H1 (cell line): ENCODE data around the gene RGL3. TPM values are rescaled to one million over a fixed set of nuclear protein-coding genes. Genes with fewer than 3 reads are reported as not detected.

Experiments
- SIN3A ChIP-seq, 2 experiments: IDR thresholded peaks in 1 of 2; conservative IDR thresholded peaks in 1 of 2; 2 replicates each; pipeline ENCODE4 v1.6.1; 2011 to 2012; ENCODE audit warnings: low read length in 2 of 2, improper control_type of control experiment in 1 of 2, low read depth in 1 of 2, mild to moderate bottlenecking in 1 of 2
- polyA plus RNA-seq, 7 experiments: library from polyadenylated mRNA; depleted of rRNA in 3 of 7; stranded (reverse) in 5 of 7; unstranded in 2 of 7; fragments of >200 nt in 5 of 7; fragments of 200-250 nt in 2 of 7; gene quantifications; 1 replicate in 5 of 7; 2 replicates in 1 of 7; 4 replicates in 1 of 7; pipeline versions ENCODE4 v1.2.1 to v1.2.3, GENCODE V29; 2011 to 2013; ENCODE audit warnings: missing spikeins in 2 of 7, mixed read lengths in 2 of 7
- total RNA-seq: library from RNA; stranded (reverse); fragmentation: NEBNext Ultra II Directional; extraction: Animal tissue kit (Norgen Biotek cat#: 25700); gene quantifications from 2 replicates; pipeline ENCODE4 v1.2.1, GENCODE V29; 2021

The RGL3 gene
- total and polyA plus RNA-seq, 2 of the 8 experiments (the other 6 are each of a cell fraction or from before 2014, with no cell fraction given), result 36.9 to 40.9 TPM

DNA sequence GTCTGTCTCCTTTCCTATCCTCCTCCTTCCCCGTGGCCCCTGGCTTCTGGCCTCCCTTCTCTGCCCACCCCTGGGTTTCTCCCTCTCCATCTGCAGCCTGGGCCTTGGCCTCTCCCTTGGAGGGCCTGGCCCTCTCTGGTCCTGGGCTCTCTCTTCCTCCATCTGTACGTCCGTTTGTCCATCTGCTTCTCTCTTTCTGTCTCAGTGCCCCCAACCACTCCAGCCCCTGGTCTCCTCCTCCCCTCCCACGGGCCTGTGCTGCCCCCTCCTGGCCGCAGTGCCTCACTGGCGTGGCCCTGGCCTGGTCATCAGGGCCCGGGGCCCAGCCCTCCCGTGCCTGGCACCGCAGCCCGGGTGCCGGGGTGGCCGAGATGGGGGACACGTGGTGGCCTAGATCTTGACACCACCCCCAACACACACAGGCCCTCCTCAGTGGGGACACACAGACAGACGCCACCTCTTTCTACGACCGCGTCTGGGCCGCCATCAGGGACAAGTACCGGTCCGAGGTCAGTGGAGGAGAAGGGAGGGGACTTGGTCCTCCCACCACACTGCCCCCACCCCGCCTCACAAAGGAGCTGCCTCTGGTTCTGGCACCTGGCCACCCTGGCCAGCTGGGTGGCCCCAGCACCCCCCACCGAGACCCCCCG is 27.7 kb upstream of the RGL3 start (continued):
- TF ChIP-seq SIN3A (conservative IDR thresholded peaks at IDR 0.05 in 1 of 2, IDR thresholded peaks at IDR 0.05 in 1 of 2; ENCODE audit: low read depth in 1 of 2, low read length in 2 of 2), result no peak
